UCSD-AML1 (cell line): ENCODE results near the gene ZNF160.
"Not testable (repeated sequence)": the region's sequence is repeated elsewhere in the genome, so short reads cannot be mapped to it uniquely, and the experiment has no call there.

Source experiments
- DNase-seq: peaks from one replicate; lab custom pipeline; 2025; ENCODE audit not compliant: unreplicated experiment; lab: John Stamatoyannopoulos, UW

ZNF160 gene

GRCh38 chr19:53092723-53093122 lies 10.5 kb downstream of the ZNF160 start:
- no peak for DNase-seq

GRCh38 chr19:53091413-53092254 lies 11.6 kb downstream of the ZNF160 start:
- DNase-seq: no peak

- DNase-seq: no peak
Measured at GRCh38 chr19:53088091-53088490, 15.1 kb downstream of the ZNF160 start.

- DNase-seq: peak; percentile 75
Measured at GRCh38 chr19:53086949-53087348, 16.3 kb downstream of the ZNF160 start.

GRCh38 chr19:53085496-53085895 lies 17.7 kb downstream of the ZNF160 start:
- DNase-seq: no peak

- DNase-seq: no peak
Measured at GRCh38 chr19:53082929-53083328, 20.3 kb downstream of the ZNF160 start.

GRCh38 chr19:53079313-53079924 lies 23.8 kb downstream of the ZNF160 start:
- DNase-seq: no peak

- no peak for DNase-seq
Measured at GRCh38 chr19:53078668-53079067, 24.6 kb downstream of the ZNF160 start.

GRCh38 chr19:53076984-53077383 lies 26.2 kb downstream of the ZNF160 start:
- DNase-seq: peak; percentile 13

GRCh38 chr19:53068834-53069233 lies 34.4 kb downstream of the ZNF160 start:
- no peak for DNase-seq

- DNase-seq: no peak
Measured at GRCh38 chr19:53068199-53068598, 35.0 kb downstream of the ZNF160 start.

- DNase-seq: no peak
Measured at GRCh38 chr19:53057904-53058580, 45.2 kb downstream of the ZNF160 start.

GRCh38 chr19:53055117-53055516 lies 48.1 kb downstream of the ZNF160 start:
- no peak for DNase-seq

- no peak for DNase-seq
Measured at GRCh38 chr19:53047379-53047778, 55.8 kb downstream of the ZNF160 start.

GRCh38 chr19:53045536-53045935 lies 57.7 kb downstream of the ZNF160 start:
- DNase-seq: no peak

- no peak for DNase-seq
Measured at GRCh38 chr19:53041366-53041765, 61.9 kb downstream of the ZNF160 start.

- no peak for DNase-seq
Measured at GRCh38 chr19:53037101-53038097, 65.8 kb downstream of the ZNF160 start.

GRCh38 chr19:53034948-53035675 lies 68.1 kb downstream of the ZNF160 start:
- no peak for DNase-seq

GRCh38 chr19:53034054-53034453 lies 69.2 kb downstream of the ZNF160 start:
- DNase-seq: no peak

GRCh38 chr19:53028306-53028705 lies 74.9 kb downstream of the ZNF160 start:
- not testable (repeated sequence) for DNase-seq
